ENCODE results near the gene TRIM66.

- TF ChIP-seq, protein P1, sequence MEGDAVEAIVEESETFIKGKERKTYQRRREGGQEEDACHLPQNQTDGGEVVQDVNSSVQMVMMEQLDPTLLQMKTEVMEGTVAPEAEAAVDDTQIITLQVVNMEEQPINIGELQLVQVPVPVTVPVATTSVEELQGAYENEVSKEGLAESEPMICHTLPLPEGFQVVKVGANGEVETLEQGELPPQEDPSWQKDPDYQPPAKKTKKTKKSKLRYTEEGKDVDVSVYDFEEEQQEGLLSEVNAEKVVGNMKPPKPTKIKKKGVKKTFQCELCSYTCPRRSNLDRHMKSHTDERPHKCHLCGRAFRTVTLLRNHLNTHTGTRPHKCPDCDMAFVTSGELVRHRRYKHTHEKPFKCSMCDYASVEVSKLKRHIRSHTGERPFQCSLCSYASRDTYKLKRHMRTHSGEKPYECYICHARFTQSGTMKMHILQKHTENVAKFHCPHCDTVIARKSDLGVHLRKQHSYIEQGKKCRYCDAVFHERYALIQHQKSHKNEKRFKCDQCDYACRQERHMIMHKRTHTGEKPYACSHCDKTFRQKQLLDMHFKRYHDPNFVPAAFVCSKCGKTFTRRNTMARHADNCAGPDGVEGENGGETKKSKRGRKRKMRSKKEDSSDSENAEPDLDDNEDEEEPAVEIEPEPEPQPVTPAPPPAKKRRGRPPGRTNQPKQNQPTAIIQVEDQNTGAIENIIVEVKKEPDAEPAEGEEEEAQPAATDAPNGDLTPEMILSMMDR (IDR thresholded peaks at IDR 0.05): no peak
- no peak for TF ChIP-seq POLR2A (IDR thresholded peaks at IDR 0.05)
Observed at GRCh38 chr11:8587915-8588314, 94.5 kb downstream of the TRIM66 start.

Measured in thyroid gland (tissue), 4 donors.